Measurements from ENCODE around the gene HMCN1.

The HMCN1 gene

DNA sequence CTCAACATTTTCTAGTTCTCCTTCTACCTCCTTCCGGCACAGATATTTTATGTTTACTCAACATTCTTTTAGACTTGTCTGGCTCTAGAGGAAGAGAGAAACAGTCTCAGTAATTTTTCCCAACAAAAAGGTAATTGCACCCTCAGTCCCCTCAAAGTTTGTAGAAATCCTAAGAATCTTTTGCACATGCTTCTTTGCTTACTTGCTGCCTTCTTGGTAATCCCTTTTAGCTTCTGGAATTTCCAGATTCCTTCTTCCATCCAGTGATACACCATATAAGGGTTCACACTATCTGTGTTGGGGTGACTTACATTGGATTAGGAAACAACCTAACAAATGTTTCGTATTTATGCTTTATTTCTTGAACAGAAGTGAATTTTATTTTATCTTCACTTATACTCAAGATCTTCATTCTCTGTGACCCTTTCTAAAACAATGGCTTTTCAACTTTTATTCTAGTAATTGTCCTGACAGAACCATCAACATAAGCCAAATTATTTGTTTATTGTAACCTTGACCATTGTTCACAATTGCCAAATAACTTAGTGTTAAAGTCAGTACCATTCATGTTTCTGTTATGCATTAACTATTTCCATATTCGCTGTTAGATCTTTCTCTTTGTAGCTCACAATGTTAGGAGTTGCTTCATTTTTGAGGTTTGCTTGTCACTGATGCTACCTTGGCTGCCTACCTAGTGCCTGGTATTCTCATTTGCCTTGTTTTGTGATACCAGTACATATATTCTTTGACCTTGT is 238.1 kb downstream of the HMCN1 start:
- FAIRE-seq: no peak

DNA sequence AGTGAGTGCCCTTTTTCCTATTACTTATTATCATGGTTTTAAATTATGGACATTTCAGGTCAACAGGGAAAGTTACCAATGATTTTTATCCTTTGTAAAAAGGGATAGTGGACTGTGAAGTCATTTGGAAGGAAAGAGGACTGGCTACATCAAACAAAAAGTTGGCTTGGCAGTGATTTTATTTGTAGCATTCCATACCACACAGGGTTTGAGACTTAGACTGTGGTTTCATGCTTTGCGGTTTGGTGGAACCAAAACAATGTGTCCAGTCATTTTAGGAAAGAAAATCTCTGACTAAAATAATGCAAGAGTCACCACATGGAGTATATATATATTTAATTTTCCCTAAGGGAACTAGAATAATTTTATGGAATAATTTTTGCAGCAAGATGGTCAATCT is 239.5 kb downstream of the HMCN1 start:
- FAIRE-seq: no peak

DNA sequence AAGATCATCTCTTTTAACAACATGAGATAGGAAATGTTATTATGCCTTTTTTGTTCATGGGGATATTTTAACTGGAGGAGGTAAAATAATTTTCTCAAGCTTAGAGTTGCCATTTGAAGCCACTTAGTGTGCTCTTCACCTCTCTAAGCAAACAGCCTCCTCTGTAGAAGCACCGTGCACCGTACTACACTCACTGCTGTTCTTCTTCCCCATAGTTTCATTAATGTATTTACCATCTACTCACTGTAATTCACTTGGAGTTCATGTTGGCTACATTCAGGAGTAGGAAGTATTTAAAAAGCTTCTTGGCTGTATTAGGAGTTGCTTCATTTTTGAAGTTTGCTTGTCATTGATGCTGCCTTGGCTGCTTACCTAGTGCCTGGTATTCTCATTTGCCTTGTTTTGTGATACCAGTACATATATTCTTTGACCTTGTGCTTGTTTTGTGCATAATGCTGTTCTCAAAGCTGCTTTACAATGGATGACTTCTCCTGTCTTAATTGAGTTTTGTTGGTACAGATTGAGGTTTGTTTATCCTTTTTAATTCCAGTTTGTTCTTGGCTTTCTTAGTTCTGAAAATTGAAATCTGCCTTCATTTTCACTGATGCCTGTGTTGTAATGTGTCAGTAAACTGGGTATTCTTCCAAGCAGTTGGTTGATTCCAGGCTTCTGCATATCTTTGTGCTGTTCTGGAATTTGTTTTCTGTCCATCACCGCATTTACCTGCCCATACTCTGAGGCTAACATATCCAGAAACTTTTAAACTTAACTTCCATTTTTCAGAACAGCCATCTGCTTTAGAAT is 240.4 kb downstream of the HMCN1 start:
- FAIRE-seq: no peak

DNA sequence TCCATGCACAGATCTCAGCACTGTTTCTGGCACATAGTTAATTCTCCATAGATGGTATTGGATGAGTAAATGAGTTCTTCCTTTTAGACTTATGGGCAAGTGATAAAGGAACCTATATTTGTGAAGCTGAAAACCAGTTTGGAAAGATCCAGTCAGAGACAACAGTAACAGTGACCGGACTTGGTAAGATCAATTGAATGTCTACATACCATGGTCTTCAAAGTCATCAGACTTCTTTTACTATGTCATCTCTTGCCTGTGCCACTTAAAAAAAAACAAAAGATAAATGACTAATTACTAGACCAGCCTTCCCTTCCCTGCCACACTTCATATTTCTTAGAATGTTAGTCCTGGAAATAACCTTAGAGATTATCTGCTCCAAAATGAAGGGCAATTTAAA is 246.7 kb downstream of the HMCN1 start:
- FAIRE-seq: no peak

DNA sequence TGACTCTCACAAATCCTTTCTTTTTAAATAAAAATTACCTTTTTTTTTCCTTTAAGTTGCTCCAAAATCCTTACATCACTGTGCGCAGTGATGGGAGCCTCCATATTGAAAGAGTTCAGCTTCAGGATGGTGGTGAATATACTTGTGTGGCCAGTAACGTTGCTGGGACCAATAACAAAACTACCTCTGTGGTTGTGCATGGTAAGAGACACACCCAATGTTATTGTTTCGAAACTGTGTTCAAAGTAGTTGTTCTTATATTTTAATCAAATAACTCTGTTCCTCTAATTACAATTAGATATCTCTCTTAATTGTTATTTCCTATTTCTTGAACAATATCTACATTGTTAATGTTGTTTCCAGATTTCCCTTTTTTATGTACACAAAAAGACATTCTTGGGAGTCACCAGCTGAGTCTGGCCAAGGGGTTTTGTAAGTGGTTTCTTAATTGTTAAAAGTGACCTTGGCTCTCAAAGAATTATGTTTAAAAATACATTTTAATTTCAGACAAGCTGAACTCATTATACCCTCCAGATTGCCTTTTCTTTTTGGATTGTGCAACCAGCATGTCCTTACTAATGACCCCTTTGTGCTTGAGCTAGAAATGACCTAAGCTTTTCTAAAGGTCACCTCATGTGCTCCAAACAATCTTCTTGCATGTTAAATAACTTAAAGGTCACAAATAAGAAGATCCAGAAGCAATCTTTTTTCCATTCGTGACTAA is 250.1 kb downstream of the HMCN1 start:
- FAIRE-seq: no peak

DNA sequence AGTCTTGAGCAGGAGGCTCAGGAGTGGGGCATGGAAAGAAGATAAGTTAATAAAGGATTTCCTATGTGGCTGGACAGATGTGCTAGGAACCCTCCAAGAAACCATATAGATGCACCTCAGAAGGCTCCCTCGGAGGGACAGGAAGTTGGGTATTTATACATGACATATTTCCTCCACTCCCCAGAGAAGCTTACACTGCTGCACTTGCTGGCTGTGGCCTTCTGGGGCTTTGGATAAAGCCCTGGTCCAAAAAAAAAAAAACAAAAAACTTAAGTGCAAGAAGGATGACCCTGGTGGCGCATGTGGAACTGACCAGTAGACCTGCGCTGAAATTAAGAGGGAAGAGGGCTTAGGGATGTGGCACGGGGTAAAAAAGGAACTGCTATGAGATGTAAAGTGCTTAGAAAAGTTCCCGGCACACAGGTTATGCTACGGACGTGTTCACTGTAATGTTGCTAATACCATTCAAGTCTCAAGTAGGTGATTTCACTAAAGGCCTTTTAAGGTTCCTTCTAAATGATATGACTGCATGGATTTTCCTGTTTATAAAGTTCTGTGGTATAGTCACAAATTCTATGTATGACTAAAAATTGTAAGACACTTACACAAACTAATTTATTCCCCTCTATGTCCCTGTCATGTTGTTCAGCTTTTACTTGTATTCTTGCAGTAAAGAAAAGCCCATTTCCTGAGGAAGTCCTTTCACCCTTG is 253.6 kb downstream of the HMCN1 start:
- FAIRE-seq: no peak

DNA sequence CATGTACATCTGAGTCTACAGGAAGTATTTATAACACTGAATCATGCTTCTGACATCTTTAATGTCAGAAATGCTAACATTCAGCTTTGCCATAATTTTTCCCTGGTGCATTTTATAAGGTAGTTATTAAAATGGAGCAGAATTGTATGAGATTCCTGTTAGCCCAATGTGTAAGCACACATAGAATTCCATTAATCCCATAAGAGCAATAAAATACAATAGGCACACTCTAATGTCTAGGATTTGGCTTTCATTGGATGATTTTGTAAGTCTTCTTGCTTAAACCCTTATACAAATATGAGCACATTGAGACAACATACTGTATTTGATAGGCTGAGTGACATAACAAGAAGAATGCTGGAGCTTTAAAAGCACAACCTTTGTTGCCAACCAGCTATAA is 256.4 kb downstream of the HMCN1 start:
- no peak for FAIRE-seq

DNA sequence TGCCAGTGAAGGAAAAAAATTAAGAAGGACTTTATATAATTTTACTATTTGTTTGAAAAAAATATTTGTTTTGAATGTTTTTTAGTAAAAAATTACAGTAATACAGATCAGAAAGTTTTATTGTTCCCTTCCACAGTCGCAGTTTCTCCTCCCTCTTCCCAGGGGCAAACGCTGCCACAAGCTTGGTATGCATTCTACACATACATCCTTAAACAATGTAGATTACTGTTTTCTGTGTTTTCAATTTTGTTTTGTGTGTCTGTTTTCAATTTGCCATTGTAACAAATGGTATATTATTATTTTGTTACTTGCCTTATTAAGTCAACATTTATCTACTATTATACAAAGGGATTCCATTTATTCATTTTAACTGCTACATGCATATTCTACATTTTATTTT is 257.1 kb downstream of the HMCN1 start:
- FAIRE-seq: no peak

DNA sequence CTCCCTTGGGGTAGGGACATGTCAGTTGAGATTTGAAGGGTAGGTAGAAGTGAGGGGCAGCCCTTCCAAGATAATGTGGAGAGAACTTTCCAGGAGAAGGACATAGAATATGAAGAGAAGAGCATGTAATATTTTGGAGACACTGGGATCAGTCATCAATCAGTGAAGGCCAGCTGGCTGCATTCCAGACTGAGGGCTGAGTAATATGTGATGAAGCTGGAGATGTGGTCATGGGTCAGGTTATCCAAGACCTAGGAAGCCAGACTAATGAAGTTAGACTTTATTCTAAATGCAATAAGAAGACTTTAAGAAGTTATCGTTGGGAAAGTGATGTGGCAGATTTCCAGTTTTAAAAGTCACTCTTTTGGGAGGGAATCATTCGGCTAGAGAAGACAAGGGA is 262.0 kb downstream of the HMCN1 start:
- FAIRE-seq: no peak

DNA sequence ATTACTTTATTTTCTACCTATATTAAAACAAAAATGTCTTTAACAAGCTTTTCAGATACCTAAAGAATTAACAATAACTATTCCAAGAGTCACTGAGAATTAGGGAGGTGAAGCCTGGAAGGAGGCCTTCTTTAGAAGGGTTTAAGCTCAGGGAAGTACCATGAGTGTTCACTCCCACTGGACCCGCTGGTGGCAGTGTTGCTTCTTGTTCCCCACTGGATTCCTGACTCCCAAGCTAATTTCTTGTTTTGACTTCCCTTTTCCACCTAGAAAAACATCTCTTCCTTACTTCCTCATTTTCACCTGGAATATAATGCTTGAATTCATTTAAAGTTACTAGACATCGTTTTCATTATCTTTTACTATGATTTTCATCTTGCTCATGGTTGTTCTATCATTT is 264.2 kb downstream of the HMCN1 start:
- FAIRE-seq: no peak

DNA sequence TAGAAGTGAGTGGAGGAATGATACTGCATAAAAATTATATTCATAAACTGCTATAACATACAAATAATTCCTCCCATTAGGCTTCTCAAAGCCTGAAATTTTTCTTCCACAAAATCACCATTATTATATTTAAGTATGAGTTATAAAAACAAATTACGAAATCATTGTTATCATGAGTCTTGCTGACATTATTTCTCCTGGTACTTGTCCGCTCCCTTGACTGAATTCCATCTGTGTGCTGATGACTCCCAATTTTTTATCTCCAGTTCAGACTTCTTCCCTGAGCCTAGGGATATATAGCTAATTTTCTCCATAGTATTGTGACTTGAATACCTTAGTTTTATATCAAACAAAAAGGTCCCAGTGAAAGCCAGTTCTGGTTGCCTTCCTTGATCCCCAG is 268.2 kb downstream of the HMCN1 start:
- FAIRE-seq: no peak

DNA sequence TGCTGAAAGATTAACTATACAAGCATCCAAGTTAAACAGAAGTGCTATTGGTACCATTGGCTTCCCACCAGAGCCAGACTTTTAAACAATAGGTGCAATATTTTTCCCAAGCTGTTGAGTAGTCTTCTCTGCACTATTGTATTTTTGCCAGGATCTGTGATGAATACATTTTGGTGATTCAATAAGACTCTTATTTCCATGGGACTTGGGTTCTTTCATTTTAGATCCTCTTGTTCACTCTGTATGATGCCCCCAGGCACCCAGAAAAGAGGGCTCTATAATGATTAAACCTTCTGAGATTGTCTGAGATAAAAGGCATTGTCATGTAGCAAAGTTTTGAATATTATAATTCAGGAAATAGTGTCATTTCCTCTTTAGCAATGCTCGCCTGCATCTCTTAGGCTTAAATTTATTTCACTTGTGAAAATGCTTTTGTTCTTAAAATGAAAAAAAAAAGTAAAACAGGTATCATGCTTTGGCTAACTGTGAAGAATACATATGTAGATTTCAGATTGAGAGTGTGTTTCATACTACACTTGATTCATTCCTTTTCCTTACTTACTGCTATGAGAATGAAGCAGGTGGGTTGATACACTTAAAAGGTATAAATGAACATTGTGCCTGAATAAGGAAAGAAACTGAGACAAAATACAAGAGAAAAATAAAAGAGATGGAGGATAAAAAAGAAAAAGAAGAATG is 275.0 kb downstream of the HMCN1 start:
- FAIRE-seq: no peak

DNA sequence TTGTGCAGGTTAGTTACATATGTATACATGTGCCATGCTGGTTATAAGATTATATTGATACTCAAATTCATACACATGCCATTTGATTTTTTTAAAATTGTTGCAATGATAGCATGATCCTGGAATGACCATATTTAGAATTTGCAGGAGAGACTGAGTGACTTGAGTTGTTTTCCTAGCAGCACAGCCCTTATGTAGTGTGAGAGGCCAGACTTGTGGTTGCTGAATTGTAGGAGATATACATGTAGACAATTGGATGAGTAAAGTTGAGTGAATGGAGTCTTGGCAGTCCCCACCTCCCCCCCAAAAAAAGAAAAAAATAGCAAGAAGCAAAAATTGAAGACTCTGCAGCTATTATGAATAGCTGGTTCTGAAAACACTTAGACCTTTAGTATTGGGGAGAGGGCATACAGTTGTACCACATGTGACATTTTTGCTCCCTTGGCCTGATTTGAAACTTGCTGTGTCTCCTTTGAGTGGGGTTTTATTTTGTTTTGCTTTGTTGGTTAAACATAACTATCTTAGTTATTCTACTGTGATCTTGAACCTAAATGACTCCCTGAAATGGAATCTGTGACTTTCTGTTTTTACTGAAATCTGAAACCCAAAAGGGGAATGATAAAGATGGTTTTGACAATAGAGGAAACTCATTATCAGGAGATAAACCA is 280.3 kb downstream of the HMCN1 start:
- no peak for FAIRE-seq

DNA sequence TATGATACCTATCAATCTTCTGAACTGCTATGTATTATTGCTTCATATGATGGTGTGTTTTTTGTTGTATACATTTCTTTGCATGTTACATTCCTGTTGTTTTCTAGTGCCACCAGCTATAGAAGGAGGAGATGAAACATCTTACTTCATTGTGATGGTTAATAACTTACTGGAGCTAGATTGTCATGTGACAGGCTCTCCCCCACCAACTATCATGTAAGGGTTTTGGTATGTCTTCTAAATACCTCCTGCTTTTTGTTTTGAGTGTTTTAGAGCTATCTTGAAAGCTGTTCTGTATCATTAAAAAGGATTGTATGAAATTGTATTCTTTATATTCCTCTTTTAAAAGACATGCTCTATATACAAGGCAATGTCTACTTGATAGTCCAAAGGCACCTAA is 282.7 kb downstream of the HMCN1 start:
- no peak for FAIRE-seq

DNA sequence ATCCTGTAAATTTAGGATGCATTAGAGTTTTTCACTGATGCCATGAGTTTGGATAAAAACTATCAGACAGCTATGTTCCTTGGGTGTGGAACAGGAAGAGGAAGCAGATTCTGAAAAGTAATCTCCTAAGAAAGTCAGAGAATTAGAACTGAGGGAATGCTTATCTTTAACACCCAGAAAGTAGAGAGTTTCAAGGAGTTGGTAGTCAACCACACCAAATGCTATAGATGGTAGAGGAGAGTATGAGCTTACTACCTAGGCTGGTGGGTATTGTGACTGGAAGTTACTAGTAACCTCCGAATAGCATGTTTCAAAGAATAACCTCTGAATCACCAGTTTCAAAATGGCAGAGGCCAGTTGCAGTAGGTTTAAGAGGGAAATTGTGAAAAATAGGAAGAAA is 288.0 kb downstream of the HMCN1 start:
- FAIRE-seq: no peak

DNA sequence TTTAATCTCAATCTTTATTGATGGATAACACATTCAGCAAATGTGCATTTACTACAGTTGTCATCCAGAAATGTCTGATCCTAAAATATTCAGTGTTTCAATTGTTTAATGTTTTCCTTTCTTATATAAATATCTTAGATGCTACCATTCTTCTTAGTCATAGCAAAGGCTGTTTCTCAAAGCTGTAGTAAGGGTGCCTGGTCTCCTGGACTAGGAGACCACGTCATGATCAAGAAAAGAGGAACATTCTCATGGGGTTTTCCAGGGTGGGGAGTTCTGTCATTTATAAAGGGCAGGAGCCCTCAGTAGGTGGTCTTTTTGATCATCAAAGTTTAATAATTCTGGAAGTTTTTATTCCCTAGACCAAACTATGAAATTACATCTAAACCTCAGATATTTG is 292.8 kb downstream of the HMCN1 start:
- no peak for FAIRE-seq

DNA sequence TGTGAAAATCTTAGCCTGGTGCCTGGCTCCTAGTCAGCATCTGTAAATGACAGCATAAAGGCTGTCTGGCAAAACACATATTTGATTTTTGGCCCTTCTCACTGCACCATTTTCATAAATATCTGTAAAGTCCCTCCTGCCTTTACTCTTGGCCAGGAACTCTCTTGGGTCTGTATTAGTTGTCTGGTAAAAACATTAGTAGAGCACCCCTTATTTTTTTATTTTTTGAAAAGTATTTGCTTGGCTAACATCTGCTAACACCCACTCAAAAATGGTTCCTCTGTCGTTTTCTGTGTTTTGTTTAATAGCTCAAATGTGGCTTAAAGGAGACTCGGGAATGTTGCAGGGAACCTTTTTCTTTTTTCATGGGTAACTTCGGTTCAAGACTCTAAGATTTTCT is 293.4 kb downstream of the HMCN1 start:
- no peak for FAIRE-seq

DNA sequence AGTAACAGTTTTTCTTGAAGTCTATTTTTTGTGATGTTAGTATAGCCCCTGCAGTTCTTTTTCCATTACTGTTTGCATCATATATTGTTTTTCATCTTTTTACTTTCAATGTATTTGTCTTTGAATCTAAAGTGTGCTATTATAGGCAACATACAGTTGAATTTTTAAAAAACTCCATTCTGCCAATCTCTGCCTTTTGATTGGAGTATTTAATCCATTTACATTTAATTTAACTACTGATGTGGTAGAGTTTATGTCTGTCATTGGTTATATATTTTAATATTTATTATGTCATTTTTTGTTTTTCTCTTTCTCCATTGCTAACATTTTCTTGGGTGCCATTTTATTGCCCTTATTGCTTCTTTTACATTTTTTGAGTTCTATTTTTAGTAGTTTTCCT is 296.3 kb downstream of the HMCN1 start:
- no peak for FAIRE-seq

DNA sequence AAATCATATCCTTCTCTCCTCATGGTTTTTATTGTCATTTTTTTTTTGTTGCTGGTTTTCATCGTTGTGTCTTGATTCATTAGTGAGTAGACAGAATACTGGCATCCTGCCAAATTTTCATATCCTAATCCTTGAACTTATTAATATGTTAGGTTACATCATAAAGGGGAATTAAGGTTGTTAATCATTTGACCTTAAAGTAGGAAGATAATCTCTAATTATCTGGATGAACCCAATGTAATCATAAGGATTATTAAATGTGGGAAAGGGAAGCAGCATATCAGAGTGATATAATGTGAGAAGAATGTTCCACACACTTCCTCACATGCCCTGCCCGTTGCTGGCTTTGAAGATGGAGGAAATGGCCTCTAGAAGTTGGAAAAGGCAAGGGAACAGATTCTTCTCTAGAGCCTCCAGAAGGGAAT is 299.7 kb downstream of the HMCN1 start:
- FAIRE-seq: no peak

DNA sequence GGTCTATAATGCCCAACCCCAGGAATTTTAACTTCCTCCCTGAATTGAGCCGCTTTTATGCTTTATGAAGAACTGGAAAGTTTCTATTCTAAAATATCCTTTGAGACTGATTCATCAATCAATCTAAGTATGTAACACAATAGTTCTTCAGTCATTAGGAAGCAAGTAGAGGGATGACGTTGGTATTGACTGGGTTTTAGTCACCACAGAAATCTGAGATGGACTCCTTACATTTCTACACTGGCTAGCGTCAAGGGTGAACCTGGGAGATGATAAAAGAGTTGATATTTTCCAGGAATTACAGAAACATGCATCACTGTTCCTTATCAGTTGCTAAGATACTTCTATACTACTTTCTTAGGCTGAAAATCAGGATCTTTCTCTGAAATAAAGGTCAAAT is 308.0 kb downstream of the HMCN1 start:
- FAIRE-seq: no peak

DNA sequence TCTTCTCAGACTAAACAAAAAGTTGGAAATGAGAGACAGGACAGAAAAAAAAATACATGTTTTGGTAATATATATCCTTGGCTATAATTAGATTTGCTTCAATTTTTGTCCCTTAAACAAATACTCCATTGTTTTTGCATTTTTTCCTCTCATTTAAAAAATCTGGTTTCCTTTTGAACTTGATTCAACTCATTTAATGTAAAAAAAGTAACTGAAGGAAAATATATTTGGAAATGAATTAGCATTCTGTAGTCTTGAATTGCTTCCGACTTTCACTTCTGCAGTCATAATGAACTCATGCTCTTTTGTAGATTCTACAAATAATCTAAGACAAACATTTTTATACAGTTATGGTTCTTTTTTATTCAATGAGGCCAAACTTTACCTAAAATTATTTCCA is 309.1 kb downstream of the HMCN1 start:
- no peak for FAIRE-seq
